ENCODE data around the gene SLC31A1.

DNA sequence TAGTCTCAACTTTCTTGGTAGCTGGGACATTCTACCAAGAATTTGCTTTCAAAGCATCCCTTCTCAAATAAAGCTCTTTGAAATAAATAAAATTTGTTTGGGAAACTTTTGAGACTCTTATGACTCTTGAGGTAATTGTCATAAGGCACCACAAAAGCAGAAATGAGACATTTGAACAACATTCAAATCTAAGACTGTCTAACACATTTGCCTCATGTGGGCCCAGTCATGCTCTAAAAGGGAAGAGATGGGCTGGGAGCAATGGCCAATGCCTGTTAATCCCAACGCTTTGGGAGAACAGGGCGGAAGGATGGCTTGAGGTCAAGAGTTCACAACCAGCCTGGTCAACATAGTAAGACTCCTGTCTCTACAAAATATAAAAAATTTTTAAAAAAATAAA lies 44.1 kb upstream of the SLC31A1 start:
- TF ChIP-seq, protein P1, sequence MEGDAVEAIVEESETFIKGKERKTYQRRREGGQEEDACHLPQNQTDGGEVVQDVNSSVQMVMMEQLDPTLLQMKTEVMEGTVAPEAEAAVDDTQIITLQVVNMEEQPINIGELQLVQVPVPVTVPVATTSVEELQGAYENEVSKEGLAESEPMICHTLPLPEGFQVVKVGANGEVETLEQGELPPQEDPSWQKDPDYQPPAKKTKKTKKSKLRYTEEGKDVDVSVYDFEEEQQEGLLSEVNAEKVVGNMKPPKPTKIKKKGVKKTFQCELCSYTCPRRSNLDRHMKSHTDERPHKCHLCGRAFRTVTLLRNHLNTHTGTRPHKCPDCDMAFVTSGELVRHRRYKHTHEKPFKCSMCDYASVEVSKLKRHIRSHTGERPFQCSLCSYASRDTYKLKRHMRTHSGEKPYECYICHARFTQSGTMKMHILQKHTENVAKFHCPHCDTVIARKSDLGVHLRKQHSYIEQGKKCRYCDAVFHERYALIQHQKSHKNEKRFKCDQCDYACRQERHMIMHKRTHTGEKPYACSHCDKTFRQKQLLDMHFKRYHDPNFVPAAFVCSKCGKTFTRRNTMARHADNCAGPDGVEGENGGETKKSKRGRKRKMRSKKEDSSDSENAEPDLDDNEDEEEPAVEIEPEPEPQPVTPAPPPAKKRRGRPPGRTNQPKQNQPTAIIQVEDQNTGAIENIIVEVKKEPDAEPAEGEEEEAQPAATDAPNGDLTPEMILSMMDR (IDR thresholded peaks at IDR 0.05; ENCODE audit: insufficient read depth, low read length, poor library complexity, severe bottlenecking), result no peak
- TF ChIP-seq EZH2phosphoT487 (conservative IDR thresholded peaks at IDR 0.05; ENCODE audit: low read length), result no peak
